Heart left ventricle (tissue), 13 donors: ENCODE data around the gene HSPB7.

ENCODE experiments used
- POLR2A ChIP-seq, 2 donors: fragments of 450-650 bp; IDR thresholded peaks; one replicate each; pipeline ENCODE4 v1.6.1; 2017; ENCODE audit warnings: antibody characterized with exemption in 2 of 2, mild to moderate bottlenecking in 2 of 2, moderate library complexity in 2 of 2
- TF ChIP-seq, protein P1 (sequence below), 12 donors: fragments of 200-600 bp; sonication (generic) in 4 of 12; IDR thresholded peaks; one replicate each; pipeline versions ENCODE4 v1.5.0 to v1.8.0; 2018 to 2022; ENCODE audit warnings: antibody characterized with exemption in 12 of 12, mild to moderate bottlenecking in 5 of 12
- donor health status: ischemic (EF 13 %, LVEDD 7.1; RV severe dilation, severe dysfunction).
- donor health status: DM: no; HTN: yes; CAD: no.
- donor health status: DM: no; HTN: no; CAD: no.
- donor health status: ischemic (EF 25% LVEDD 6.9; RV normal size, moderate dysfunction).
- donor health status: ischemic (EF 25% LVEDD 5.7; RV mildly dilated, moderate dysfunction).
- donor health status: ischemic (EF 35%, LVEDD 5.7; RV mildly dilated, moderate dysfunction).
- donor health status: nonischemic (EF 11% LVEDD 7.7; RV severe dilation, severe dysfunction).
- donor health status: DM: yes; HTN: yes; CAD: no.
- donor health status: PGD.
- donor health status: ischemic (EF 29% LVEDD 5.4; RV normal size, mild dysfunction).
- donor health status: nonischemic (EF 23%, LVEDD 6.1; RV moderate dilation, normal function).

DNA sequence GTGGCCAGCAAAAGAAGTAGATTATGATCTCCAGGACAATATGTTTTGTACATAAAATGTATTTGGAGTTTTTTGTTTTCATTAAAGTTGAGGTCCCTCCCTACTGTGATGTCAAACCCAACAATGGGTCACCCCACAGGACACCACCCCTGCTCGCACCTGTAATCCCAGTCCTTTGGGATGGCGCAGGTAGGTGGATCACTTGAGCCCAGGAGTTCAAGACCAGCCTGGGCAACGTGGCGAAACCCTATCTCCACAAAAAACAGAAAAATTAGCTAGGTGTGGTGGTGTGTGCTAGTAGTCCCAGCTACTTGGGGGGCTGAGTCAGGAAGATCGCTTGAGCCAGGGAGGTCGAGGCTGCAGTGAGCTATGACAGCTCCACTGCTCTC, 50.9 kb downstream of the HSPB7 start:
- TF ChIP-seq, protein P1, sequence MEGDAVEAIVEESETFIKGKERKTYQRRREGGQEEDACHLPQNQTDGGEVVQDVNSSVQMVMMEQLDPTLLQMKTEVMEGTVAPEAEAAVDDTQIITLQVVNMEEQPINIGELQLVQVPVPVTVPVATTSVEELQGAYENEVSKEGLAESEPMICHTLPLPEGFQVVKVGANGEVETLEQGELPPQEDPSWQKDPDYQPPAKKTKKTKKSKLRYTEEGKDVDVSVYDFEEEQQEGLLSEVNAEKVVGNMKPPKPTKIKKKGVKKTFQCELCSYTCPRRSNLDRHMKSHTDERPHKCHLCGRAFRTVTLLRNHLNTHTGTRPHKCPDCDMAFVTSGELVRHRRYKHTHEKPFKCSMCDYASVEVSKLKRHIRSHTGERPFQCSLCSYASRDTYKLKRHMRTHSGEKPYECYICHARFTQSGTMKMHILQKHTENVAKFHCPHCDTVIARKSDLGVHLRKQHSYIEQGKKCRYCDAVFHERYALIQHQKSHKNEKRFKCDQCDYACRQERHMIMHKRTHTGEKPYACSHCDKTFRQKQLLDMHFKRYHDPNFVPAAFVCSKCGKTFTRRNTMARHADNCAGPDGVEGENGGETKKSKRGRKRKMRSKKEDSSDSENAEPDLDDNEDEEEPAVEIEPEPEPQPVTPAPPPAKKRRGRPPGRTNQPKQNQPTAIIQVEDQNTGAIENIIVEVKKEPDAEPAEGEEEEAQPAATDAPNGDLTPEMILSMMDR (IDR thresholded peaks at IDR 0.05), result no peak
- no peak for TF ChIP-seq POLR2A (IDR thresholded peaks at IDR 0.05)
